IPS-11a (cell line): ENCODE measurements around the gene PRF1.

ENCODE experiments used
- H3K4me3 ChIP-seq: one replicate; pipeline ENCODE4 v1.5.1; 2013; ENCODE audit warnings: low read depth, low read length, control low read depth

Gene PRF1

GRCh38 chr10:70578371-70578947 is 24.1 kb downstream of the PRF1 start:
- no peak overlapping the region for H3K4me3 ChIP-seq

GRCh38 chr10:70576803-70577517 is 25.6 kb downstream of the PRF1 start:
- no peak overlapping the region for H3K4me3 ChIP-seq

- no peak overlapping the region for H3K4me3 ChIP-seq
Observed at GRCh38 chr10:70575874-70576802, 26.4 kb downstream of the PRF1 start.

- no peak overlapping the region for H3K4me3 ChIP-seq
Observed at GRCh38 chr10:70575486-70575873, 27.1 kb downstream of the PRF1 start.

- H3K4me3 ChIP-seq: no peak overlapping the region
Observed at GRCh38 chr10:70573599-70574506, 28.7 kb downstream of the PRF1 start.

- H3K4me3 ChIP-seq: no peak overlapping the region
Observed at GRCh38 chr10:70571636-70572439, 30.7 kb downstream of the PRF1 start.

- no peak overlapping the region for H3K4me3 ChIP-seq
Observed at GRCh38 chr10:70571236-70571635, 31.3 kb downstream of the PRF1 start.

GRCh38 chr10:70568781-70569495 is 33.6 kb downstream of the PRF1 start:
- H3K4me3 ChIP-seq: no peak overlapping the region

GRCh38 chr10:70568113-70568512 is 34.4 kb downstream of the PRF1 start:
- no peak overlapping the region for H3K4me3 ChIP-seq

GRCh38 chr10:70567603-70568002 is 34.9 kb downstream of the PRF1 start:
- H3K4me3 ChIP-seq: no peak overlapping the region

- H3K4me3 ChIP-seq: no peak overlapping the region
Observed at GRCh38 chr10:70566515-70567290, 35.8 kb downstream of the PRF1 start.

GRCh38 chr10:70565556-70566514 is 36.7 kb downstream of the PRF1 start:
- H3K4me3 ChIP-seq: no peak overlapping the region

- no peak overlapping the region for H3K4me3 ChIP-seq
Observed at GRCh38 chr10:70564901-70565351, 37.6 kb downstream of the PRF1 start.

GRCh38 chr10:70564113-70564725 is 38.3 kb downstream of the PRF1 start:
- H3K4me3 ChIP-seq: no peak overlapping the region

- no peak overlapping the region for H3K4me3 ChIP-seq
Observed at GRCh38 chr10:70563230-70563629, 39.3 kb downstream of the PRF1 start.

- no peak overlapping the region for H3K4me3 ChIP-seq
Observed at GRCh38 chr10:70562036-70562755, 40.3 kb downstream of the PRF1 start.
